ENCODE data around the gene CAV3.

Gene CAV3

DNA sequence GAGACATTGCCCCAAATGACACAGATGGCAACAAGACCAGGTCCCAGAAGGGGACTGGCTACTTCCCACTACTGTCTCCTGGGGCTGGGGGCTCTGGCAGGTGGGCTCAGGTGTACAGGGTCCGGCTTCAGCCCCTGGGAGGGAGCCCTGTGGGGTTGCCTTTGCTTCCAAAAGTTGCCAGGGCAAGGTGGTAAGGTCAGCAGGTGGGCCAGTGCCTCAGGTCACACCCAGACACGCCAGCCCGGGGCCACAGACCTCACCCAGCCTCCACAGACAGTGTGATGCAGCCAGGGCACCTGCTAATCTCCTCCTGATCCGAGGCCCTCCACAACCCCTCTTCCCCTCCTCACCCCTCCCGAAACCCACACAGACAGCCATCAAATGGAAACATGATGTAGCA, 28.3 kb downstream of the CAV3 start:
- no peak for DNase-seq (ENCODE audit: low read depth)

GRCh38 chr3:8762607-8763377, 29.2 kb downstream of the CAV3 start:
- DNase-seq (ENCODE audit: low read depth): no peak

GRCh38 chr3:8764528-8764927, 30.9 kb downstream of the CAV3 start:
- no peak for DNase-seq (ENCODE audit: low read depth)

- DNase-seq (ENCODE audit: low read depth): no peak
These were observed 31.9 kb downstream of the CAV3 start for GRCh38 chr3:8765528-8765927.

- no peak for DNase-seq (ENCODE audit: low read depth)
These were observed 32.5 kb downstream of the CAV3 start for GRCh38 chr3:8766148-8766547.

DNA sequence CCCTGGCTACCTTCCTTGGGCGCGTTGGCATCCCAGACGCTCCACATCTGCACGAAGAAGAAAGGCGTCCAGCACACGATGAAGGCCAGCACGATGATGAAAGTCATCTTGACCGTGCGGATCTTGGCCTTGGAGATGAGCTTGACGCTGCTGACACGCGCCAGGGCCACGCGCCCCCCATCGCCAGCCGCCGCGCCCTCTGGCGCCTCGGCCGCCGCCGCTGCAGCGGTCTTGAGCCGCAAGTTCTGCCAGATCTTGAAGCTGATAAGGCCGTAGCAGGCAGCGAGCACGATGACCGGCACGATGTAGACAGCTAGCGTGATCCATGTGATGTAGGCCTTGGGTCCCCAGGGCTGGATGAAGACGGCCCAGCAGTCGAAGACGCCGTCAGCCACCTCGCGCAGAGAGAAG, 33.7 kb downstream of the CAV3 start:
- no peak for DNase-seq (ENCODE audit: low read depth)

GRCh38 chr3:8767667-8768363, 34.2 kb downstream of the CAV3 start:
- DNase-seq (ENCODE audit: low read depth): no peak

GRCh38 chr3:8768364-8769087, 34.9 kb downstream of the CAV3 start:
- no peak for DNase-seq (ENCODE audit: low read depth)

- peak; percentile 15 for DNase-seq (ENCODE audit: low read depth)
These were observed 35.7 kb downstream of the CAV3 start, which contains the start of gene OXTR for GRCh38 chr3:8769088-8769822. Gene OXTR, minus strand, starts transcription at chr3:8769613. Its CDS starts 1,426 bp downstream, at chr3:8768187.

DNA sequence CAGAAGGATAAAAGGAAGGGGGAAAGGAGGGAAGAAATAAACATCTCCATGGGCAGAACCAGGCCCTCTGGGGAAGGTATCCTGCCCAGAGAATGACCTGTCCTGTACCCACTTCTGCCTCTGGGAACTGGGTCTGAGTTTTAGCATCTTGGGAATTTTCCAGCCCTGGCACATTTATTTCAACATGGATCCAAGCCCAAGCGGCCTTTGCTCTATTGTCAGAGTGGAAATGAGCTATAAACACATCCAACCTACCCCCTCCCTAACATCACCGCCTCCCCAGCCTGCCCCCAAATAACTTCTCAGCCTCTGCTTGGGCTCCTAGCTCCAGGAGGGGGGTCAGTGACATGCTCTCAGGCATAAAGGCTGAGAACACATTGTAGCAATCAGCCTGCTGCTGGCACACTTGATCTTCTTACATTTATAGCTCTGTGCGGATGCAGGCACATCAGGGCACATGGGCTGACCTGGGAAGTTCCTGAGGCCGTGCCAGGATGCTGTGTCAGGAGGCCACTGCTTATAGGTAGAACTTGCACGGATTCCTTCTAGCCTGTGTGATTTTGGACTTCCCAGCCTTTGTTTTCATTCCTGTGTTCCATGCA, 40.4 kb downstream of the CAV3 start:
- DNase-seq (ENCODE audit: low read depth): no peak

DNA sequence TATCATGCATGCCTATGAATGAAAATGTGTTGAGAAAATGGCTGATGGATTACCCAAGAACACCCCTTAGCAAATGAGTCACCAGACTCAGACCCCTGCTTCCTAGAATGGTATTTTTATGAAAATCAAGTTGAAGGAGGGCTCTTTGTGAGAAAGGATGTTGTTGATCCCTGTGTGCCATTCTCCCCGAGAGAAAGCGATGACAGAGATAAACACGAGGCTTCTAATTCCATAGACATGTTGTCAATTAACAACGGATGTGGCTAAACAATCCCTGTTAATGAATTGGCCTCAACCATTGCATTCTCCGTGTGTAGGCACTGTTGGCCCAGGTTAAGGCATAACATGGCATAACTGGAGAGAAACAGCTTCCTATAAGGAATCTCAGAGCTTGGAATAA, 41.6 kb downstream of the CAV3 start:
- DNase-seq (ENCODE audit: low read depth): no peak

GRCh38 chr3:8775602-8776001, 42.0 kb downstream of the CAV3 start:
- no peak for DNase-seq (ENCODE audit: low read depth)

DNA sequence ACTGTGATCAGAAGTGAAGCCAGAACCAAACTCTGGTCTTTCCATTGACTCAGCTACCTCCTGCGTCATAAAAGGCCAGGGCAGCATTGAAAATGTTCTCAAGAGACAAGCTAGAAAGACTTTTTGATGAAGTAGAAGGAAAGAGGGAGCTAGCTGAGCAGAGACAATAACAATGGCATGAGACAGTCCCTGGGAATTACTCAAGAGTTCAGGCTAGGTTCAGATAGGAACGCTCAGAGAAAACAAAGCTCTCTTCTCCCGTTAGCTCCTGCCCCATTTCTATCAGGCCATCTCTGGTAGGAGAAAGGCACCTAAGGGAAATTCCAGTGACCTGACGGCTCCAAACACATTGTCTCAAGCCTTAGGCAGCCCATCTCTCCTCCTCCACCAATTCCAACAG, 42.8 kb downstream of the CAV3 start:
- DNase-seq (ENCODE audit: low read depth): no peak

- no peak for DNase-seq (ENCODE audit: low read depth)
These were observed 43.8 kb downstream of the CAV3 start for GRCh38 chr3:8777201-8777977.

- DNase-seq (ENCODE audit: low read depth): no peak
These were observed 44.3 kb downstream of the CAV3 start for GRCh38 chr3:8777978-8778267.

GRCh38 chr3:8778475-8778874, 44.9 kb downstream of the CAV3 start:
- no peak for DNase-seq (ENCODE audit: low read depth)

DNA sequence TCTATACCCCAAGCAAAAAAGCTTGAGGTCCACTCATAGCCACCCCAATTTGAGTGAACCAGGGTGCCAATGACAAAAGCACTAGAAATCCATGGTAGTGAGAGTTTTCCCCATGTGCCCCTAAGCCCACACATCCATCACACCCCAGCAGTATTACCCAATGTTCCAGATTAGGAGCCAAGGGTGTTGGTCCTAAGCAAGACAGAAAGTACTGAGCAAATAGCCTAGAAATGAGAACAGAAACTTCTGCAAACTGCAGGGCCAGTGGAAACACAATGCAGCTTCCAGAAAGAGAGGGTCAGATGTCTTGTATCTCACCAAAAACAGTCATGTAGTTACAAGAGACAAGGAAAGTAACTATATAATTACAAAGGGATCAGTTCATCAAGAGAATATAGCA, 46.7 kb downstream of the CAV3 start:
- DNase-seq (ENCODE audit: low read depth): no peak

- no peak for DNase-seq (ENCODE audit: low read depth)
These were observed 51.3 kb downstream of the CAV3 start for GRCh38 chr3:8784676-8785435.

- no peak for DNase-seq (ENCODE audit: low read depth)
These were observed 56.9 kb downstream of the CAV3 start for GRCh38 chr3:8790529-8790928.

DNA sequence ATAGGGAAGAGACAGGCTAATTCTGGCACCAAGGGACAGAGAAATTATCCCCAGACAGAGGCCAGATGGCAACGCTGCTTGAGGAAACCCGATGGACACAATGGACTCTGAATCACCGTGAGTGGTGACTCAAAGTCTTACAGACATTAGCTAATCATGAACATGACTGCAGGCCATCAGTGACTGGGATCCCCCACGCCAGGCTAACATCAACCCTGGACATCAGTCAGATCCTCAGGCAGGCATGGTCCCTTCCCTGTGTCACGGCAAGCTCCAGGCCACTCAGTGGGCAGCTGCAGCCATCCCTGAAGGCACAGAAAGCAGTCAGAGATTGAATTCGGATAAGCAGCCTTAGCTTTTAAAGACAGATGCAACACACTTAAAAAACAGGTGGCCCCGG, 59.6 kb downstream of the CAV3 start:
- no peak for DNase-seq (ENCODE audit: low read depth)

DNA sequence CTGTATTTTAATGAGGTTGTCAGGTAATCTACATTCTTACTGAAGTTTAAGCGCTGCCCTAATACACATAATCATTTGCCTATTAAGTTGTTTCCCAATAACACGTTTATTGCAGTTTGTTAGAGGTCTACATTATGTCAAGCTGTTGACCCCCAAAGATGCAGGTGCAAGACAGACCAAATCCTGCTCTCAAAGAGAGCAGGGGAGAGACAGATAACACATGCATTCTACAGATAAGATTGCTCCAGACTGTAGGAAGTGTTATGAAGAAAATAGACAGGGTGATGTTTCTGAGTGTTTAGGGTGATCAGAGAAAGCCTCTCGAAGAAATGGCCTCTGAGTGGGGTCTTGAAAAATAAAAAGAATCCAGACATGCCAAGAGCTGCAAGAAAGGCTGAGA, 60.6 kb downstream of the CAV3 start:
- DNase-seq (ENCODE audit: low read depth): no peak

Data from activated T-helper 9 cell treated with anti-CD3 and anti-CD28 coated beads, Interleukin-2, amount 50 U/mL, for 16 hours (primary cell).